GM12878 (cell line): ENCODE data around the gene OR1B1. TPM values are rescaled to one million over a fixed set of nuclear protein-coding genes. Genes with fewer than 3 reads are reported as not detected.

Experiments used
- ATAC-seq: fragments of 200-7000 bp; cut with Tn5 transposase; 3 replicates; pipeline ENCODE4 v1.9.1; 2020; ENCODE audit warnings: mild to moderate bottlenecking, moderate library complexity
- BruUV-seq: library from RNA; stranded (reverse); fragments of 400-500 nt; replicated peaks from 2 replicates; lab custom pipeline; 2021; lab: Mats Ljungman, UMichigan
- CTCF ChIA-PET: fragments of 300-600 bp; sonication (Branson Sonifier 250); formaldehyde crosslinking; extraction: SDS; loops from one replicate; lab custom pipeline; 2021; ENCODE audit warnings: inconsistent platforms; lab: Yijun Ruan, JAX
- POLR2A ChIA-PET: fragments of 350-600 bp; formaldehyde crosslinking; extraction: SDS; loops from one replicate; lab custom pipeline; 2021; ENCODE audit warnings: inconsistent platforms; lab: Charles Lee
- RAD21 ChIA-PET: fragments of 300-600 bp; sonication (Branson Sonifier 250); formaldehyde crosslinking; loops from one replicate; lab custom pipeline; 2023; ENCODE audit warnings: antibody characterized with exemption; ENCODE audit not compliant: unreplicated experiment; lab: Charles Lee
- SMC1A ChIA-PET: fragments of 300-600 bp; sonication (Branson Sonifier 250); formaldehyde crosslinking; loops from one replicate; lab custom pipeline; 2023; ENCODE audit not compliant: unreplicated experiment, uncharacterized antibody; lab: Charles Lee
- DNase-seq: peaks from one replicate; pipeline ENCODE4 v3.0.0-alpha.2; 2011; ENCODE audit warnings: low read depth, low spot score
- FAIRE-seq: peaks from 3 replicates; lab custom pipeline; 2011; peaks lifted over from hg19 to GRCh38; lab: Jason Lieb, UNC
- H2AFZ ChIP-seq: 2 replicates; pipeline ENCODE4 v1.6.0; 2011; ENCODE audit warnings: low read depth, low read length, control low read depth; ENCODE audit not compliant: control insufficient read depth
- H3K27ac ChIP-seq: 2 replicates; pipeline ENCODE4 v1.5.1; 2011; ENCODE audit warnings: control low read depth; ENCODE audit not compliant: control insufficient read depth, insufficient read depth
- H3K27me3 ChIP-seq, 2 experiments: replicated peaks in 1 of 2; 2 replicates each; pipeline versions ENCODE4 v1.6.0 to v1.6.1; 2011; ENCODE audit warnings: low read length in 1 of 2; ENCODE audit not compliant: control insufficient read depth in 2 of 2, insufficient read depth in 2 of 2
- H3K36me3 ChIP-seq, 2 experiments: 2 replicates each; pipeline ENCODE4 v1.5.1; 2011; ENCODE audit warnings: low read length in 1 of 2; ENCODE audit not compliant: control insufficient read depth in 2 of 2, insufficient read depth in 2 of 2
- H3K4me1 ChIP-seq: 2 replicates; pipeline ENCODE4 v1.6.1; 2011; ENCODE audit warnings: mild to moderate bottlenecking, low read length, moderate library complexity, mixed read lengths; ENCODE audit not compliant: control insufficient read depth, insufficient read depth
- H3K4me2 ChIP-seq: 2 replicates; pipeline ENCODE4 v1.6.0; 2011; ENCODE audit warnings: control low read depth; ENCODE audit not compliant: control insufficient read depth, insufficient read depth
- H3K4me3 ChIP-seq: fragments of 200-600 bp; sonication (generic); 2 replicates; pipeline ENCODE4 v1.5.1; 2016
- H3K79me2 ChIP-seq: 2 replicates; pipeline ENCODE4 v1.6.0; 2011; ENCODE audit warnings: low read length; ENCODE audit not compliant: control insufficient read depth, insufficient read depth
- H3K9ac ChIP-seq: 2 replicates; pipeline ENCODE4 v1.8.0; 2011; ENCODE audit warnings: low read length, control low read depth, mixed read lengths; ENCODE audit not compliant: control insufficient read depth, insufficient read depth
- H3K9me3 ChIP-seq: replicated peaks from 3 replicates; pipeline ENCODE4 v1.5.1; 2011; ENCODE audit warnings: mild to moderate bottlenecking, low read length; ENCODE audit not compliant: control insufficient read depth, insufficient read depth
- H4K20me1 ChIP-seq: 2 replicates; pipeline ENCODE4 v1.6.0; 2011; ENCODE audit not compliant: control insufficient read depth, insufficient read depth
- ASH2L ChIP-seq: fragments of 300-600, 200-600 bp; sonication (generic); IDR thresholded peaks from 2 replicates; pipeline ENCODE4 v1.6.1; 2017; ENCODE audit warnings: low read depth, mild to moderate bottlenecking, borderline replicate concordance
- EP300 ChIP-seq, 2 experiments: fragments of 150-350 bp in 1 of 2; IDR thresholded peaks; 2 replicates each; pipeline ENCODE4 v1.6.1; 2011 to 2012; ENCODE audit warnings: low read depth in 2 of 2, low read length in 2 of 2, borderline replicate concordance in 1 of 2, improper control_type of control experiment in 1 of 2, inconsistent platforms in 1 of 2; ENCODE audit not compliant: control insufficient read depth in 1 of 2
- ETV6 ChIP-seq, 2 experiments: fragments of 450-650 bp in 1 of 2; IDR thresholded peaks in 1 of 2; conservative IDR thresholded peaks in 1 of 2; 2 replicates each; pipeline ENCODE4 v1.6.1; 2014; ENCODE audit warnings: antibody characterized with exemption in 1 of 2, borderline replicate concordance in 1 of 2, low read depth in 1 of 2, mild to moderate bottlenecking in 1 of 2, moderate library complexity in 1 of 2
- HDAC6 ChIP-seq: fragments of 200-600 bp; sonication (generic); IDR thresholded peaks from one replicate; pipeline ENCODE4 v1.8.0; 2017; ENCODE audit warnings: antibody characterized with exemption; ENCODE audit not compliant: unreplicated experiment
- KAT2A ChIP-seq: conservative IDR thresholded peaks from 2 replicates; pipeline ENCODE4 v1.6.1; 2011; ENCODE audit warnings: low read depth, low read length; ENCODE audit not compliant: control insufficient read depth
- MEF2A ChIP-seq: IDR thresholded peaks from 2 replicates; pipeline ENCODE4 v1.6.1; 2011; ENCODE audit warnings: low read depth, mild to moderate bottlenecking, low read length, moderate library complexity; ENCODE audit not compliant: insufficient read depth
- MTA3 ChIP-seq: IDR thresholded peaks from 2 replicates; pipeline ENCODE4 v1.6.1; 2012; ENCODE audit warnings: low read length, inconsistent platforms, borderline replicate concordance
- MXI1 ChIP-seq: fragments of 150-350 bp; IDR thresholded peaks from 2 replicates; pipeline ENCODE4 v1.6.1; 2011; ENCODE audit warnings: low read depth, mild to moderate bottlenecking, inconsistent platforms, low read length, improper control_type of control experiment
- RUNX3 ChIP-seq: IDR thresholded peaks from 2 replicates; pipeline ENCODE4 v1.6.1; 2012; ENCODE audit warnings: low read length, inconsistent platforms
- SMAD5 ChIP-seq: IDR thresholded peaks from 2 replicates; pipeline ENCODE4 v1.6.1; 2016; ENCODE audit warnings: antibody characterized with exemption, low read depth
- ZNF274 ChIP-seq: IDR thresholded peaks from one replicate; pipeline ENCODE4 v1.8.0; 2011; ENCODE audit not compliant: insufficient read length, insufficient read depth
- WGBS: methylation state at CpG from one replicate; pipeline ENCODE4 v1.1.6; 2016; ENCODE audit warnings: low lambda C conversion rate; ENCODE audit not compliant: insufficient replicate concordance, insufficient coverage; ENCODE audit errors: missing lambda C conversion rate; 5-methylcytosine and 5-hydroxymethylcytosine counted together
- in situ Hi-C: fragments of 300-500 bp; cut with MboI; formaldehyde crosslinking; loops from 9 replicates; pipeline ENCODE4 v1.14.3; 2018; ENCODE audit warnings: mixed read lengths
- intact Hi-C: fragments of 100-400 bp; cut with micrococcal nuclease; formaldehyde crosslinking; loops from one replicate; pipeline ENCODE4 v1.14.2; 2022; ENCODE audit not compliant: unreplicated experiment
- polyA plus RNA-seq, 11 experiments: library from polyadenylated mRNA; depleted of rRNA in 4 of 11; unstranded in 6 of 11; stranded (reverse) in 5 of 11; fragments of >200 nt; fragmentation: Nextera tagmentation in 4 of 11; fragmentation: Illumina TruSeq in 1 of 11; extraction: Ambion mirVana in 4 of 11; extraction: Trizol in 1 of 11; gene quantifications; 1 replicate in 1 of 11; 2 replicates in 10 of 11; pipeline versions ENCODE4 v1.2.1 to v1.2.3, GENCODE V29; 2011 to 2016; ENCODE audit warnings: inconsistent platforms in 2 of 11, missing spikeins in 2 of 11, low read depth in 1 of 11
- total RNA-seq, 4 experiments: library from RNA; depleted of rRNA in 3 of 4; stranded (reverse); fragments of >200 nt in 3 of 4; fragmentation: Illumina TruSeq in 1 of 4; extraction: Trizol in 1 of 4; gene quantifications; 2 replicates each; pipeline versions ENCODE4 v1.2.1 to v1.2.3, GENCODE V29; 2013 to 2021
- TF ChIP-seq, protein P1 (sequence below): IDR thresholded peaks from 2 replicates; pipeline ENCODE4 v1.6.1; 2012; ENCODE audit warnings: low read depth, low read length, improper control_type of control experiment
- TF ChIP-seq, protein P2 (sequence below): fragments of 450-650 bp; conservative IDR thresholded peaks from 2 replicates; pipeline ENCODE4 v1.6.1; 2017; ENCODE audit warnings: mild to moderate bottlenecking, moderate library complexity
- TF ChIP-seq, protein P3 (sequence below): IDR thresholded peaks from 2 replicates; pipeline ENCODE4 v1.6.1; 2011; ENCODE audit warnings: borderline replicate concordance, low read depth, mild to moderate bottlenecking, moderate library complexity, mixed read lengths, low read length; ENCODE audit not compliant: insufficient read depth; ENCODE audit errors: extremely low read length
- TF ChIP-seq, protein P4 (sequence below): IDR thresholded peaks from 2 replicates; pipeline ENCODE4 v1.6.1; 2012; ENCODE audit warnings: low read depth, low read length, improper control_type of control experiment
- TF ChIP-seq, protein P5 (sequence below): fragments of 450-650 bp; IDR thresholded peaks from 2 replicates; pipeline ENCODE4 v1.6.1; 2017; ENCODE audit warnings: mild to moderate bottlenecking

Gene OR1B1
- total and polyA plus RNA-seq, 10 of the 15 experiments (the other 5 are each of a cell fraction or from before 2014, with no cell fraction given): not detected

DNA sequence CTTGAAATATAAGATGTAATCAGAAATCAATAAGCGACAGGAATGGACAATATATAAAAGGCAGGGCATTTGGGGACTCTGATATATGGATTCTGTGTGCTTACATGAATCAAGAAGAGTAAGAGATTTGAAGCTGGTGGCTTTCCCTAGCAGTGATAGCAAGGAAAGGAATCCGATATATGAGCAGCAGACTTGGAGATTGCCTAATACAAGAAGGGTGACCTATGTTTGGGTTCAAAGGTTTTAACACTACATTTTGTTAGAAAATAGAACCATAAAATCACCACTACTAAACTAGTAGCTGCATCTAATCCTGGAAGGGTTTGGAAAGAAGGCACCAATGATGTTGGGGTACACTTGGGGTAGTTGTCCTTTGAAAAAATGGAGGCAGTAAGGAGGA, 15.1 kb upstream of the OR1B1 start:
- POLR2A ChIA-PET: no interaction called here
- CTCF ChIA-PET: no interaction called here
- RAD21 ChIA-PET: no interaction called here
- TF ChIP-seq, protein P1, sequence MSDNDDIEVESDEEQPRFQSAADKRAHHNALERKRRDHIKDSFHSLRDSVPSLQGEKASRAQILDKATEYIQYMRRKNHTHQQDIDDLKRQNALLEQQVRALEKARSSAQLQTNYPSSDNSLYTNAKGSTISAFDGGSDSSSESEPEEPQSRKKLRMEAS: no peak
- TF ChIP-seq SMAD5 (no peak), MTA3 (no peak), MEF2A (no peak), ETV6 (conservative IDR thresholded peaks at IDR 0.05 in 1 of 2, IDR thresholded peaks at IDR 0.05 in 1 of 2; ENCODE audit: borderline replicate concordance in 1 of 2, low read depth in 1 of 2) (no peak), HDAC6 (no peak), MXI1 (no peak), RUNX3 (no peak), ZNF274 (no peak), EP300 (IDR thresholded peaks at IDR 0.05; ENCODE audit: borderline replicate concordance in 1 of 2, control insufficient read depth in 1 of 2, low read depth in 2 of 2, low read length in 2 of 2) (no peak), ASH2L (no peak), KAT2A (no peak)
- TF ChIP-seq, protein P2, sequence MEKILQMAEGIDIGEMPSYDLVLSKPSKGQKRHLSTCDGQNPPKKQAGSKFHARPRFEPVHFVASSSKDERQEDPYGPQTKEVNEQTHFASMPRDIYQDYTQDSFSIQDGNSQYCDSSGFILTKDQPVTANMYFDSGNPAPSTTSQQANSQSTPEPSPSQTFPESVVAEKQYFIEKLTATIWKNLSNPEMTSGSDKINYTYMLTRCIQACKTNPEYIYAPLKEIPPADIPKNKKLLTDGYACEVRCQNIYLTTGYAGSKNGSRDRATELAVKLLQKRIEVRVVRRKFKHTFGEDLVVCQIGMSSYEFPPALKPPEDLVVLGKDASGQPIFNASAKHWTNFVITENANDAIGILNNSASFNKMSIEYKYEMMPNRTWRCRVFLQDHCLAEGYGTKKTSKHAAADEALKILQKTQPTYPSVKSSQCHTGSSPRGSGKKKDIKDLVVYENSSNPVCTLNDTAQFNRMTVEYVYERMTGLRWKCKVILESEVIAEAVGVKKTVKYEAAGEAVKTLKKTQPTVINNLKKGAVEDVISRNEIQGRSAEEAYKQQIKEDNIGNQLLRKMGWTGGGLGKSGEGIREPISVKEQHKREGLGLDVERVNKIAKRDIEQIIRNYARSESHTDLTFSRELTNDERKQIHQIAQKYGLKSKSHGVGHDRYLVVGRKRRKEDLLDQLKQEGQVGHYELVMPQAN: no peak
- TF ChIP-seq, protein P3, sequence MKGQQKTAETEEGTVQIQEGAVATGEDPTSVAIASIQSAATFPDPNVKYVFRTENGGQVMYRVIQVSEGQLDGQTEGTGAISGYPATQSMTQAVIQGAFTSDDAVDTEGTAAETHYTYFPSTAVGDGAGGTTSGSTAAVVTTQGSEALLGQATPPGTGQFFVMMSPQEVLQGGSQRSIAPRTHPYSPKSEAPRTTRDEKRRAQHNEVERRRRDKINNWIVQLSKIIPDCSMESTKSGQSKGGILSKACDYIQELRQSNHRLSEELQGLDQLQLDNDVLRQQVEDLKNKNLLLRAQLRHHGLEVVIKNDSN: no peak
- TF ChIP-seq, protein P4, sequence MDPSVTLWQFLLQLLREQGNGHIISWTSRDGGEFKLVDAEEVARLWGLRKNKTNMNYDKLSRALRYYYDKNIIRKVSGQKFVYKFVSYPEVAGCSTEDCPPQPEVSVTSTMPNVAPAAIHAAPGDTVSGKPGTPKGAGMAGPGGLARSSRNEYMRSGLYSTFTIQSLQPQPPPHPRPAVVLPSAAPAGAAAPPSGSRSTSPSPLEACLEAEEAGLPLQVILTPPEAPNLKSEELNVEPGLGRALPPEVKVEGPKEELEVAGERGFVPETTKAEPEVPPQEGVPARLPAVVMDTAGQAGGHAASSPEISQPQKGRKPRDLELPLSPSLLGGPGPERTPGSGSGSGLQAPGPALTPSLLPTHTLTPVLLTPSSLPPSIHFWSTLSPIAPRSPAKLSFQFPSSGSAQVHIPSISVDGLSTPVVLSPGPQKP: no peak
- TF ChIP-seq, protein P5, sequence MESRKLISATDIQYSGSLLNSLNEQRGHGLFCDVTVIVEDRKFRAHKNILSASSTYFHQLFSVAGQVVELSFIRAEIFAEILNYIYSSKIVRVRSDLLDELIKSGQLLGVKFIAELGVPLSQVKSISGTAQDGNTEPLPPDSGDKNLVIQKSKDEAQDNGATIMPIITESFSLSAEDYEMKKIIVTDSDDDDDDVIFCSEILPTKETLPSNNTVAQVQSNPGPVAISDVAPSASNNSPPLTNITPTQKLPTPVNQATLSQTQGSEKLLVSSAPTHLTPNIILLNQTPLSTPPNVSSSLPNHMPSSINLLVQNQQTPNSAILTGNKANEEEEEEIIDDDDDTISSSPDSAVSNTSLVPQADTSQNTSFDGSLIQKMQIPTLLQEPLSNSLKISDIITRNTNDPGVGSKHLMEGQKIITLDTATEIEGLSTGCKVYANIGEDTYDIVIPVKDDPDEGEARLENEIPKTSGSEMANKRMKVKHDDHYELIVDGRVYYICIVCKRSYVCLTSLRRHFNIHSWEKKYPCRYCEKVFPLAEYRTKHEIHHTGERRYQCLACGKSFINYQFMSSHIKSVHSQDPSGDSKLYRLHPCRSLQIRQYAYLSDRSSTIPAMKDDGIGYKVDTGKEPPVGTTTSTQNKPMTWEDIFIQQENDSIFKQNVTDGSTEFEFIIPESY: no peak
- FAIRE-seq: no peak
- 0% methylated on average over 2 of the region's 2 CpGs for WGBS
- Histone ChIP-seq H4K20me1 (no peaks in the 10 kb centered on the region), H3K79me2 (no peaks in the 10 kb centered on the region), H3K4me1 (no peaks in the 10 kb centered on the region), H3K4me3 (no peak overlapping the region), H3K9me3 (peaks cover 2% of the 10 kb centered on the region), H3K9ac (no peak overlapping the region), H3K4me2 (no peak overlapping the region), H3K27me3 (no peaks in the 10 kb centered on the region), H3K36me3 (no peaks in the 10 kb centered on the region), H3K27ac (no peak overlapping the region), H2AFZ (no peak overlapping the region)
- no TSS peak for BruUV-seq
- in situ Hi-C loops: no loop called here
- intact Hi-C loops: no loop called here
- ATAC-seq: no peak
- DNase-seq: no peak
- SMC1A ChIA-PET: no interaction called here
